NCI-H2107 treated with DMSO at 0.1 percent for 48 hours (cell line): ENCODE data around the gene SDCCAG8.

Source experiments
- DNase-seq: peaks from one replicate; lab custom pipeline; 2025; ENCODE audit not compliant: unreplicated experiment; lab: John Stamatoyannopoulos, UW

The SDCCAG8 gene

DNA sequence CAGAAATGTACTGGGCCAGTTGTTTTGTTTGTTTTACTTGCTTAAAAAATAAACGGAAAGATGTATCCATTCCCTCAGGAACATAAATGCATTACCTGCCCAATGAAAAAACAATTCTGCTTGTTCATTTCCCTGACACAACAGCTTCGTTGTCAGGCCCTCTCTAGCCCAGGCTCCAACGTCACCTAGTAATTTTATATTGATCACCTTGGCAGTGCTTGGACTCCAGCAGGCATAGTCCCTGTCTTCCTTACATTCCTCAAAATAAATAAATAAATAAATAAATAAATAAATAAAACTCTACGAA lies 2.0 kb upstream of the SDCCAG8 start:
- DNase-seq: peak; percentile 90

DNA sequence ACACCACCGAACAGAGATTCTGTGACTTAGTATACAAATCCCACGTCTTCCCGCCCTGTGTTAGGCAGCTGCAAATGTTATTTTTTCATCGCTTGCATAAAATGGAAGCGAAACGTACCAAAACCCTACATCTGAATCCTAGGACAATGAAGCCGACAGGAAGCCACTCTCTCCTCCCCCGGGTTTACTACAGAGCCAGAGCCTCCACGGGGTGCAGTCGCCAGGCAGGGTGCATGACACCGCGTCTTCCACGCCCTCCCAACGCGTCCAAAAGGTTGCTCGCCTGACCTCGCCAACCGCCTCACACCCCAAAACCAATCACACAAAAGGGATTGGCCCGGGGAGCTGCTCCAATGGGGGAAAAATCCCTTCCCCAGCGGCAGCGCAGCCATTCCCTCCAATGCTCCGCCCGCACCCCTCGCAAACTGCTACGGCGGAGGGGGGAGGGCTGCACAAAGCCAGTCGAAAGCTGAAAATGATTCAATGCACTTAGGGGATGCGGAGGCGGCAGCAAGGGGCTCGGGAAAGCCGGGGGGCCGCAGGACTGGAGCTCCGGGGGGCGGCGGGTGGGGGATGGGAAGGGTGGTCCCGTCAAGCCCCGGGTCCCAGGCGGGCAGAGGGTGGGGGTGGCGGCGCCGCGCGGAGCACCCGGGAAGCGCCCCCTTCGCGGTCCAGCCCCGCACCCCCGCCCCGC lies 1.5 kb upstream of the SDCCAG8 start:
- DNase-seq: peak; percentile 92

DNA sequence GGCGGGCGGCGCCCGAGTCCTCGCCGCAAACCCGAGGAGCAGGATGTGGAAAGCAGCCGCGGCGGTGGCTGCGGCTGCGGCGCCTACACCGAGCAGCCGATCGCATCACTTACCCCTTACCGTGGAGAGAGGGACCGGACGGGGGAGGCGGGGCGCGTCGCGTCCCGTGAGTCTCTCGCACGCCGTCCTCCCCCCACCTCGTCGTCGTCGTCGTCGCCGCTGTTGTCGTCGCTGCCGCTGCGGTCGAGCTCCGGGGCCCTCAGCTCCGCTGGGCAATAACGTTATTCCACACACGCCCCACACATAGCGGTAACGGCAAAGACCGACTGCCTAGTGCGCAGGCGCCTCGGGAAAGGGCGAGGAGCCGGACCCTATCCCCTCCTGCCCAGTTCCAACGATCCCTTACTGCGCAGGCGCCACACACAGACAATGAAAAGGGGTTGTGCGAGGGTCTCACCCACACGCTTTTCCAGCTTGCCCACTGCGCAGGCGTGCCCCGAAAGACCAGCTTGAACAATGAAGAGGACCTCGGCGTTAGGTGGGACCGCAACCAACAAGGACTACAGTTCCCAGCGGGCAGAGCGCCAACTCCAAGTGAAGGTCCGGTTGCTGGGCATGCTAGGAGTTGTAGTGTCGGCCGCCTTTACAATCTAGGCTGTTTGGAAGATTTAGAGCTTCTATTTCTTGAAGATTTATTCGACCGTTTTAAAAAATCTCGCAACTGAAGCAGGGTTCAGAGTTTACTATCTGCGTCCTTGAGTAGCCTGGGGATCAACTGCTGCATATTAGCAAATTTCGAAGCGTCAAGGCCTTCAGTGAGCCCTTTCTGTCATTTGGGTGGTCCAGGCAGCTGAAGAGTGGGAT lies 682 bp upstream of the SDCCAG8 start, which contains the start of gene CEP170:
Gene CEP170, minus strand, starts transcription at position 355 of the 864 bp plus-strand sequence. CDS start 30,001 bp downstream, outside the sequence.
- DNase-seq: peak; percentile 98

DNA sequence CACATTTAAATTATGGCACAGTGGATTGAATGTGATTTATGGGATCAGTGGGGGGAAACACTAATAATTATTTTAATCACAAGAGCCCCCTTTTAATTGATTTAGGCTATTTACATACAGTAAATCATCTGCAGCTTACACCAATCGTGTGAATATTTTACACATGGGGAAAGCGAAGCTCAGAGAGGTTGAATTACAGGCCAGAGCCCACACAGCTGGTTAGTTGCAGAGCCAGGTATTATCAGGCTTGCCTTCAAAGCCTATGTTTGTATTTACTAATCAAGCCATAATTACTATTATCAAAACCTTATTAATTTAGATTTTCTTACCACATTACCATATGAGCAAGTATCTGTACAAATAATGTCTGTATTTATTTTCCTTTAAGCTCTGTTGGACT lies 749 bp downstream of the SDCCAG8 start:
- DNase-seq: no peak

DNA sequence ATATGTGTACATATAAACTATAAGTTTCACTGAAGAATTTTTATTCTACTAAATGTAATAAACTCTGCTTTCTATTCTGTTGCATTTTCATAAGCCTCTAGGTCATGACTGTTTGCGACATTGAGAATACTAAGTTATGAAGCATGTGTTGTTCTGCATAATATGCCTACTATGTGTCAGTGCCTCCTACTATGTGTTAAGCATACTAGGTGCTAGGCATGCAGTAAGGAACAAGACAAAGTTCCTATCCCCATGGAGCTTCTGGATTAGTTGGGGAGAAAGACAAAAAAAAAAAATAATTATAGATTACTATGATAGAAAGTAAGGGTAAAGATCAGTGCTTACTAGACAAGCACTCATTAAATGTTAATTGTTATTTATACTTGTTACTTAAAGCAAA lies 1.3 kb downstream of the SDCCAG8 start:
- DNase-seq: no peak

DNA sequence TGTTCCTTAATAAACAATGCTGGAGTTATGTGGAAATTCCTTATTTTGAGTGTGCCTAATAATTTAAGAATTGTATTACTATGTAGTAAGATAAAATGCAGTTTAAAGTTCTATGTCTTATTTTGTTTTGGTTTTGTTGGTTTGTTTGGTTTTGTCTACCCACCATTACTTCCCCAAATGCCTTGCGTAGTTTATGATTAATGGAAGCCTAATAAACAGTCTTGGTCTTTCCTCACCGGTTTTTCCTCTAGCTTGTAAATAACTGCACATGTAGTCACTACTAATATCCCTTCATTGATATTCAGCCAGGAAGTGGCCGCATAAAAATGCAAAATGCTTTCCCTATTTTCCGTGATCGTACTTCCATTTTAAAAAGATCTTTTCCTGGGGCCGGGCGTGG lies 2.9 kb downstream of the SDCCAG8 start:
- DNase-seq: no peak

DNA sequence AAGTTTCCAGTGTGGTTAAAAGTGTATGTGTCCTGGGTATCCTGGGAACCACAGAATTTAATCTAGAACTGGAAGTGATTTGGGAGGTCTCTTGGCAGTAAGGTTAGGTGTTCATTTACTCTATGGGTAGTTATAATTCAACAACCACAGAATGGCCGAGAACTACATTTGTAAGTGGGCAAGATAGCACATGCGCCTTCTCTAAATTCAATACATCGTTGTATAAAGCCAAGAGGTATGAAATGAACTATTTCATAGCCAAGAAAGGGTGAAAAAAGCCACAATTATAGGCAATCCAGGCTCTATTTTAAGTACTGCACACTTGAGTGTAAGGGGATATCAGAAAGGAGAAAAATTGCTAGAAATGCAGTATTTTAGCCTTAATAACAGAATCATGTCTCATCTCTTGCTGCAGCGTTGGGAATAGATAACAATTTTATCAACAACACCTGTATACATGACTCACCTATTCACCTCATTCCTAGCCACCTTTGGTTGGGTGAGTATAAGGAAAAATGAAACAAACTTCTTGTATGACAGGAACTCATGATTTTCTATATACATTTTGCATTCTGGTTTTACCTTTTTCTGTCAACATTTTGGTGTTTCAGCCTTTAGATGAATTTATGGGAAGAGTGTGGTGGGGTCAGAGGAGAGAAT lies 4.5 kb downstream of the SDCCAG8 start:
- DNase-seq: no peak

DNA sequence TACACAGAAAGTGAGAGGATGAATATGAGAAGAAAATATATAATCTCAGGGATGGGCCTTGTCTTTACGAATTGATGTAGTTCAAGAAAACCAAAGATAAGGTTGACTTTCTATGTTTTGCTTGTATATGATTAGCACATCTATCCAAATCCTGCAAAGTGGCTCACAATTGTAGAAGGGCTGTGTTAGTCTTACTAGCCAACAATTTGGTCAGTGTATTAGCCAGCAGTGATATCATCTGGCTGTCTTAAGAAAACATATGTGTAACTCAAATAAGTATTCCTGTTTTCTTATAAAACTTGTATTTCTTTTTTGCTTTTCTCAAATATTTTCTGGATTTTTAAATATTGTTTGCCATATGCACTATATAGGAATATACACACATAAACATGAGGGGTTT lies 5.5 kb downstream of the SDCCAG8 start:
- no peak for DNase-seq

DNA sequence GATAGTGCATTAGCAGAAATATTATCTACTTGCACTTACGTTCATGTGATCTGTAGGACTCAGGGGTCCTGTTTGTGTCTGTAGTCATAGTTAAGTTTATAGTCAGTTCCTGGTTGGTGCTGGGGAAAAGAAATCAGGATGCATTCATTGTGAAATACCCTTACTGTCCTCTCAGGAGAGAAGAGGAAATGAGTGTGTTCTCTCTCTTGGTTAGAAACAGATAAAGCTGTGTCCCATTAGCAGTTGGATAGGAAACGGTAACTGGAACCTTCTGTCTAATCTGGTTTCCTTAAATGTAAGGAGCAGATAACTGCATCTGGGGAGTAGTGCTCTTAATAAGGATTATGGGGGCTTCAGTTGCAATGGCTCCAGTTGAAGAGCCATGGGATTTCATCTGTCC lies 8.9 kb downstream of the SDCCAG8 start:
- no peak for DNase-seq

DNA sequence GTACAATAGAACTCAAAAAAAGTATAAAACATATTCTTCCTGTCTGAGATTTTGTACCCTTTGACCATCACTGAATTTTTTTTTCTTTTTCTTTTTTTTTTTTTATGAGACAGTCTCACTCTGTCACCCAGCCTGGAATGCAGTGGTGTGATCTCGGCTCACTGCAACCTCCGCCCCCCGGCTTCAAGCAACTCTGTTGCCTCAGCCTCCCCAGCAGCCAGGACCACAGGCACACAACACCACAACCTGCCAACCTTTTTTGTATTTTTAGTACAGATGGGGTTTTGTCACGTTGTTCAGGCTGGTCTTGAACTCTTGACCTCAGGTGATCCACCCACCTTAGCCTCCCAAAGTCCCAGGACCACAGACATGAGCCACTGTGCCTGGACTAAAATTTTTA lies 10.4 kb downstream of the SDCCAG8 start:
- DNase-seq: no peak

DNA sequence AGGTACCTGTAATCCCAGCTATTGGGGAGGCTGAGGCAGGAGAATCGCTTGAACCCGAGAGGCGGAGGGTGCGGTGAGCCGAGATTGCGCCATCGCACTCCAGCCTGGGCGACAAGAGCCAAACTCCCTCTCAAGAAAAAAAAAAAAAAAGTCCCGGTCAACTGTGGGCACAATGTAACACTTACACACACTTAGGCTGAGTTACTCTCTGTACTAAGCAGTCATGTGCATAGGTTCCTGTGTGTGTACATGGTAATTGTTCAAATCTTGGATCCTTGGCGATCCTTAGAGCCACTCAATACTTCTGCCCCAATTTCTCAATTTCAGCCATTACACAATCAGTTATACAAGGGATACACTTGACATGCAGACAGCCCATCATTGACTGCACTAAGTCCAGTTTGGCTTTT lies 11.6 kb downstream of the SDCCAG8 start:
- no peak for DNase-seq

DNA sequence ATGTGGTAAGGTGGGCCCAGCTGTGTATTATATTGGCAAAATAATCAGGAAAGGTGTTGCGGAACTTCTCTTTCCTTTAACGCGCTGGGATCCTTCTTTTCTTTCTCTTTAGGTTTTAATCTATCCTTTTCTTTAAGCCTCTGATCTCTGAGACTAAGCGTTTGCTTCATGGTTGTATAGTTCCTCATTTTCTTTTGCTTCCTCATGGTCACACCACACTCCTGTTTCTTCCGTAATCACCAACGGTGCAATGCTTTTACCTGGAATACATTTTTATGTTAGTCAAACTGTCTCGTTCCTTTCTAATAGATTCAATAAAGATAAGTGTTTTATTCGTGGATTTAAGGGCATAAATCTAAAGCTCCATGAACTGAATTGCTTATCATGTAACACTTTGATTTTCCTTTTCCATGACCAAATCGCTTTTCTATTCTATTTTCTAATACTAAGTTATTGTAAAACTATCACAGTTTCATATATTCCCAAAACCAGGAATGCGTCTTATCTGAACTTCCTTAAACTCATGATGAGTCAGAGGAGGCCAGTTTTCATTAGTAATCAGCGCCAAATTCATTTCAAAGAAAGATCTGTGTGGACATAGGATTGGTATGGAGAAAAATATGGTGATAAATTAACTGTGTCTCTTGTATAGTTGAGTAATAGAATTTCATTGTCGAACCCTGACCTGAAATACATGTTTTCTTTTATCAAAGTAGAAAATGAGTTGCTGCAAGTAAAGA lies 12.2 kb downstream of the SDCCAG8 start:
- DNase-seq: no peak

DNA sequence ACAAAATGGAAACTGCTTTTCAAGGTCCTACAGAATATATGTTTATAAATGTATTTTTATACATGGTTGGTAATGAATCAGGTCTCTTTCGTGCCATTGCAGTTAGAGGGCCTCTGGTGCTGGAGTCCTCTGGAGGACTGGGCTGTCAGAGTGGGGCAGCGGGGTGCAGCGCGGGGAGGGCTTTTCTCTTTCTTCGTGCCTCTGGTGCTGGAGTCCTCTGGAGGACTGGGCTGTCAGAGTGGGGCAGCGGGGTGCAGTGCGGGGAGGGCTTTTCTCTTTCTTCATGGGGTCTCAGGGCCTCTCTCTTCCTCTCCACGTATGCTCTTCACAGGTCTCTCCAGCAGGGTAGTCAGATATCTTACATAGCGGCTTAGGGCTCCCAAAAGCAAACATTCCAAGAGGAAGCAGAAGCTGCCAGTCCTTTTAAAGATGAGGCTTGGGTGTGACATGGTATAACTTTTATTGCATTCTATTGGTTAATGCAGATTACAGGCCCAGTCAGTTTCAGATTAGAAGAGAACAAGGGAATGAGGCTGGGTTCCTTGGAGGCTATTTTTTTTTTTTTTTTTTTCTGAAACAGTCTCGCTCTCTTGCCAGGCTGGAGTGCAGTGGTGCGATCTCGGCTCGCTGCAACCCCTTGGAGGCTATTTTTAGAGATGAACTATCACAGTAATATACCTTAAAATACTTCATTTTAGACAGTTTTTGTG lies 13.1 kb downstream of the SDCCAG8 start:
- DNase-seq: no peak

DNA sequence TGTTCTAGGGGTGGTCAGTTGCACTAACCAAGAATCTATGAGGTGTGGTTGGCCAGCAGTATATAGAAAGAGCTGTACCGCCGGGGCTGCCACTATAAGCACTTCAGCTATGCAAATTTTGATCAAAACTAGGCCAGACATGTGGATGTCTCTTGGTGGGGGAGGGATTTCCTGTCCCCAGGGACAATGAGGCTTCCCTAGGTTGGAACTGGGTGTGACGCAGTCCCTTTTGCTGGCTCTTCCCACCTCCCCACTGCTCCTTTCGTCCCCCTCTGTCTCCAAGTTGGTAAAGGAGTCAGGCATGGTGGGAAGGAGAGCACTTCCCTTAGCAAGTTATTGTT lies 13.6 kb downstream of the SDCCAG8 start:
- no peak for DNase-seq

DNA sequence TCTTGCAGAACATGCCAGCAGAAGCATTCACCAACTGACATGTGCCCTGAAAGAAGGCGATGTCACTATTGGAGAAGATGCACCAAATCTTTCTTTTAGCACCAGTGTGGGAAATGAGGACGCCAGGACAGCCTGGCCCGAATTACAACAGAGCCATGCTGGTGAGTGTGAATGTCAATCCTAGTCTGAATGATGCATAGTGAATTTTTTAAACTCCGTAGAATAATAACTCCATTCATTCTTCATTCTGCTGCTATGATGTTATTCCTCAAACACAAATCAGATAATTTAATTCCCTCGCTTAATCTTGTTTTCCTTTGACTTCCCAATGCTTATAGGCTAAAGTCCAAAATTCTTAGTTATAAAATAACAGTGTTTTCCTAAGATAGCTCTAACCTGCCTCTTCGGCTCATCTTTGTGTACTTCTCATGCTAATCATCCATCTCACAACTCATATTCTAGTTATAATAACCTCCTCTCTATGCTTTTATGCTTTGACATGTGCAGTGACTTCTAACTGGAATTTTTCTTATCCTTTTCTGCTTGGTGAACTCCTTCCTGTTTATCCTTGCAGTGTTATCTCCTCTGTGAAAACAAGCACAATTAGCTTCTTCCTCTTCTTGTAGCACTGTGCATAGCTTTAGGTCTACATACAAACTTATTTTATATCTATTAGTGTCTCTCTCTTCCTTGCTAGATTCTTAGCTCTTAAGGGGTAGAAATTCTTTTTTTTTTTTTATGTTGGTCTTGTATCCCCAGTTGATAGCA lies 14.4 kb downstream of the SDCCAG8 start:
- DNase-seq: no peak

DNA sequence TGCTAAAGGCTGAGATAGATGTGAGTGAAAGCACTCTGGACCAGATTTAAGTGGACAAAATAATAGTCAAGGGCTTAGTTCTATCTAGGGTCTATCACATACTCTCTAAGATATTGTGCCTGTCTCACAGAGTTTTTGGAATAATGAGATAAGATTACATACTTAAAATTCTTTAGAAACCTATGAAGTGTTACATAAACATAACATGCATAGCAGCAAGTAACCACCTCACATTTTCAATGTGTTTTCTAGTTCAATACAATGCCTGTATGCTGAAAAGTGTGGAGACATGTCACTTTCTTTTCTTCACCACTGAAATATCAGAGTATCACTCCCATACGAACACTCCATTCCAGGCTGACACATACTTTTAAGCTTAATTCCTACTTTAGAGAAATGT lies 16.2 kb downstream of the SDCCAG8 start:
- no peak for DNase-seq

DNA sequence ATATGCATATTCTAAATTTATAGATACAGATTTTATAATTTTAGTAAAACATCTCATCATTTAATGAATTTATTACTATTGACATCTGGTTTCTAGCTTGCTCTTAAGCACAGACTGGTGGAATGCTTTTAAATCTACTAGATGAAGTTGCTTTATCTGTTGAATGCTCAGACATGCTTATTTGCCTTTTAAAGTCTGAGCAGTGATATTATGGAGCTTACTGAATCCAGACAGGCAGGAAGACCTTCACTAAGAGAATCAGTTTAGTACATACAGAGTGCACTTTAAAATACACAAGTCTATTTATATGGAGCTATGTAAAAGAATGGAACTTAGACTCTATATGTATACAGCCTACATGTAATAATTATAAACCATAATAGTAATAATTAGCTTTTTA lies 16.6 kb downstream of the SDCCAG8 start:
- no peak for DNase-seq

DNA sequence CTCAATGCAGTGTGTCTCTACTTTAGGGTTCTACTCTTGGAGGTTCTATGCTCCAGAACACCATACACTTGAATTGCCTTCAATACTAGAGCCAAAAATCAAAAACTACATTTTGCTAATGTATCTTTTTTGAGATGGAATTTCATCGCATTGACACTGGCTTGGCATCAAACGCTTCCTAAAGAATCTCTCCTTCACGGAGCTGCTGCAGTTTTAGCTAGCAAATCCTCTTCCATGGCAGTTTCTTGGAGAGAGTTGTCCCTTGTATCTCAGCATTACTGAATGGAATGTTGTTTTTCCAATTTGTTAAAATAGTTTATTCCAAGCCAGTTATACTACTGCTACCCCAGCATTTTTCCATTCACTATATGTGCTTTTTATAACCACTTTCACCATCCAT lies 17.7 kb downstream of the SDCCAG8 start:
- no peak for DNase-seq

DNA sequence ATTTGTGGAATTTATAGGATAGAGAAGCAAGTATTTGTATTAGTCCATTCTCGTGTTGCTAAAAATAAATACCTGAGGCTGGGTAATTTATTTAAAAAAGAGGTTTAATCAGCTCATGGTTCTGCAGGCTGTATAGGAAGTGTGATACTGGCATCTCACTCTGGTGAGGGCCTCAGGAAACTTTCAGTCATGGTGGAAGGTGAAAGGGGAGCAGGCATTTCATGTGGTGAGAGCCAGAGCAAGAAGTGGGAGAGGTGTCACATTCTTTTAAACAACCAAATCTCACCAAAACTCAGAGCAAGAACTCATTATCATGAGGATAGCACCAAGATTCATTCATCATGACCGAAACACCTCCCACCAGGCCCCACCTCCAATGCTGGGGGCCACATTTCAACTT lies 18.1 kb downstream of the SDCCAG8 start:
- no peak for DNase-seq

DNA sequence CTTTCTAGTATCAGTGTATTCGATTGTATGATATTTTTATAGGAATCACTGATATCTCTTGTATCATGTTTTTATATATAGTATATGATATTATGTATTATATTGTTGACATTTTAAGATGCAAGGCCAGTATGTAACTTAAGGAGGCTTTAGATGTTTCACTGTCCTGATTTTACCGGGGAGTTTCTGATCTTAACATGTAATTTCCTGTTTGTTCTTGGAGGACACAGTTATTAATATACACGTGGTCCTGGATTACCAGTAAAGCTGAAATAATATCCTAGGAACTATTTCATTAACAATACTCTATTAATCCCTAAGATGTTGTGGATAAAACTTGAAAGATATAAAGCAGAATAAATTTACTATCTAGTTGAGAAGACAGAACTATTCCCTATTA lies 19.5 kb downstream of the SDCCAG8 start:
- no peak for DNase-seq
